Measurements from ENCODE around the gene HSF5. TPM values are rescaled to one million over a fixed set of nuclear protein-coding genes. Genes with fewer than 3 reads are reported as not detected.

HSF5 gene
- total RNA-seq, 1 experiment from 2014 or later = not detected

GRCh38 chr17:58377093-58377601, 111.1 kb downstream of the HSF5 start:
- TF ChIP-seq EZH2 (IDR thresholded peaks at IDR 0.05; ENCODE audit: low read length, unreplicated experiment) (no peak), CTCF (conservative IDR thresholded peaks at IDR 0.05; ENCODE audit: low read depth, low read length) (no peak), EZH2phosphoT487 (IDR thresholded peaks at IDR 0.05; ENCODE audit: borderline replicate concordance, low read length) (no peak)
- no peaks in the 10 kb centered on the region for H3K36me3 ChIP-seq (ENCODE audit: low read depth, low read length)
- H3K9me2 ChIP-seq (replicated peaks; ENCODE audit: low read length) = no peaks in the 10 kb centered on the region
- DNase-seq (peak; percentile 93), ATAC-seq (peak; percentile 87)
- H2AFZ ChIP-seq (ENCODE audit: low read length) = no peak overlapping the region
- H4K20me1 ChIP-seq (ENCODE audit: low read length) = no peaks in the 10 kb centered on the region
- ChIA-PET POLR2A (ENCODE audit: unreplicated experiment) (interaction anchor here (1.6 kb wide), 1 partner anchor 40 kb away, joined by 3 read pairs; the partner anchor contains the start of gene RNF43), CTCF (interaction anchor here (0.5 to 0.7 kb wide), 2 partner anchors 41 to 579 kb away, joined by 7 to 9 read pairs; no protein-coding TSS in a partner anchor)
- H3K9me3 ChIP-seq (ENCODE audit: low read length) = no peaks in the 10 kb centered on the region
- H3K27ac ChIP-seq (ENCODE audit: low read length) = peak overlapping the region; percentile 2; the same call in 1 of the 2 replicates
- intact Hi-C loops (cut with micrococcal nuclease) = no loop called here
- peak overlapping the region; percentile 35; the same call in 1 of the 2 replicates for H3K4me2 ChIP-seq (ENCODE audit: low read length)
- no TSS peak for BruUV-seq (replicated peaks)
- no peak overlapping the region for H3K4me3 ChIP-seq (ENCODE audit: low read length)
- H3K9ac ChIP-seq (ENCODE audit: low read length) = no peak overlapping the region
- peaks cover 21% of the 10 kb centered on the region for H3K4me1 ChIP-seq (ENCODE audit: insufficient read depth, low read length)
- H3K79me2 ChIP-seq (ENCODE audit: low read length) = no peaks in the 10 kb centered on the region
- no peaks in the 10 kb centered on the region for H3K27me3 ChIP-seq (ENCODE audit: low read length)
- H3F3A ChIP-seq (ENCODE audit: low read length, unreplicated experiment) = no peaks in the 10 kb centered on the region

- ATAC-seq (no peak), DNase-seq (no peak)
- Histone ChIP-seq H3K9ac (ENCODE audit: low read length) (no peak overlapping the region), H3K4me1 (ENCODE audit: insufficient read depth, low read length) (peaks cover 21% of the 10 kb centered on the region), H3K9me2 (replicated peaks; ENCODE audit: low read length) (no peaks in the 10 kb centered on the region), H2AFZ (ENCODE audit: low read length) (no peak overlapping the region), H3K79me2 (ENCODE audit: low read length) (no peaks in the 10 kb centered on the region), H3K4me2 (ENCODE audit: low read length) (peak overlapping the region; percentile 35), H3K4me3 (ENCODE audit: low read length) (no peak overlapping the region), H3K36me3 (ENCODE audit: low read depth, low read length) (no peaks in the 10 kb centered on the region), H3K9me3 (ENCODE audit: low read length) (no peaks in the 10 kb centered on the region), H3K27ac (ENCODE audit: low read length) (peak overlapping the region; percentile 2; the same call in 1 of the 2 replicates), H3K27me3 (ENCODE audit: low read length) (no peaks in the 10 kb centered on the region), H3F3A (ENCODE audit: low read length, unreplicated experiment) (no peaks in the 10 kb centered on the region), H4K20me1 (ENCODE audit: low read length) (no peaks in the 10 kb centered on the region)
- POLR2A ChIA-PET (ENCODE audit: unreplicated experiment) = no interaction called here
- TF ChIP-seq CTCF (conservative IDR thresholded peaks at IDR 0.05; ENCODE audit: low read depth, low read length) (no peak), EZH2phosphoT487 (IDR thresholded peaks at IDR 0.05; ENCODE audit: borderline replicate concordance, low read length) (no peak), EZH2 (IDR thresholded peaks at IDR 0.05; ENCODE audit: low read length, unreplicated experiment) (no peak)
- CTCF ChIA-PET = interaction anchor here (0.5 to 0.7 kb wide), 2 partner anchors 41 to 580 kb away, joined by 7 to 9 read pairs; no protein-coding TSS in a partner anchor
- intact Hi-C loops (cut with micrococcal nuclease) = no loop called here
- no TSS peak for BruUV-seq (replicated peaks)
Observed at GRCh38 chr17:58376472-58377000, 111.7 kb downstream of the HSF5 start.

GRCh38 chr17:58375811-58376210, 112.4 kb downstream of the HSF5 start:
- no peaks in the 10 kb centered on the region for H3K27me3 ChIP-seq (ENCODE audit: low read length)
- H3K9me2 ChIP-seq (replicated peaks; ENCODE audit: low read length) = no peaks in the 10 kb centered on the region
- no TSS peak for BruUV-seq (replicated peaks)
- H3K27ac ChIP-seq (ENCODE audit: low read length) = no peak overlapping the region
- ChIA-PET POLR2A (ENCODE audit: unreplicated experiment) (no interaction called here), CTCF (no interaction called here)
- no peaks in the 10 kb centered on the region for H4K20me1 ChIP-seq (ENCODE audit: low read length)
- H3K9ac ChIP-seq (ENCODE audit: low read length) = no peak overlapping the region
- intact Hi-C loops (cut with micrococcal nuclease) = no loop called here
- H2AFZ ChIP-seq (ENCODE audit: low read length) = no peak overlapping the region
- no peak overlapping the region for H3K4me3 ChIP-seq (ENCODE audit: low read length)
- H3K4me2 ChIP-seq (ENCODE audit: low read length) = no peak overlapping the region
- H3F3A ChIP-seq (ENCODE audit: low read length, unreplicated experiment) = no peaks in the 10 kb centered on the region
- no peak for ATAC-seq
- H3K79me2 ChIP-seq (ENCODE audit: low read length) = no peaks in the 10 kb centered on the region
- no peaks in the 10 kb centered on the region for H3K36me3 ChIP-seq (ENCODE audit: low read depth, low read length)
- no peak for TF ChIP-seq EZH2 (IDR thresholded peaks at IDR 0.05; ENCODE audit: low read length, unreplicated experiment)
- TF ChIP-seq CTCF (conservative IDR thresholded peaks at IDR 0.05; ENCODE audit: low read depth, low read length) = no peak
- no peak for TF ChIP-seq EZH2phosphoT487 (IDR thresholded peaks at IDR 0.05; ENCODE audit: borderline replicate concordance, low read length)
- H3K9me3 ChIP-seq (ENCODE audit: low read length) = no peaks in the 10 kb centered on the region
- H3K4me1 ChIP-seq (ENCODE audit: insufficient read depth, low read length) = peaks cover 21% of the 10 kb centered on the region
- no peak for DNase-seq
